GM12878 (cell line): ENCODE measurements around the gene SDC1. TPM values are rescaled to one million over a fixed set of nuclear protein-coding genes. Genes with fewer than 3 reads are reported as not detected.

Experiments used
- ATAC-seq: fragments of 200-7000 bp; cut with Tn5 transposase; 3 replicates; pipeline ENCODE4 v1.9.1; 2020; ENCODE audit warnings: mild to moderate bottlenecking, moderate library complexity
- BruUV-seq: library from RNA; stranded (reverse); fragments of 400-500 nt; replicated peaks from 2 replicates; lab custom pipeline; 2021; lab: Mats Ljungman, UMichigan
- CTCF ChIA-PET: fragments of 300-600 bp; sonication (Branson Sonifier 250); formaldehyde crosslinking; extraction: SDS; loops from one replicate; lab custom pipeline; 2021; ENCODE audit warnings: inconsistent platforms; lab: Yijun Ruan, JAX
- POLR2A ChIA-PET: fragments of 350-600 bp; formaldehyde crosslinking; extraction: SDS; loops from one replicate; lab custom pipeline; 2021; ENCODE audit warnings: inconsistent platforms; lab: Charles Lee
- RAD21 ChIA-PET: fragments of 300-600 bp; sonication (Branson Sonifier 250); formaldehyde crosslinking; loops from one replicate; lab custom pipeline; 2023; ENCODE audit warnings: antibody characterized with exemption; ENCODE audit not compliant: unreplicated experiment; lab: Charles Lee
- SMC1A ChIA-PET: fragments of 300-600 bp; sonication (Branson Sonifier 250); formaldehyde crosslinking; loops from one replicate; lab custom pipeline; 2023; ENCODE audit not compliant: unreplicated experiment, uncharacterized antibody; lab: Charles Lee
- DNase-seq: peaks from one replicate; pipeline ENCODE4 v3.0.0-alpha.2; 2011; ENCODE audit warnings: low read depth, low spot score
- FAIRE-seq: peaks from 3 replicates; lab custom pipeline; 2011; peaks lifted over from hg19 to GRCh38; lab: Jason Lieb, UNC
- H2AFZ ChIP-seq: 2 replicates; pipeline ENCODE4 v1.6.0; 2011; ENCODE audit warnings: low read depth, low read length, control low read depth; ENCODE audit not compliant: control insufficient read depth
- H3K27ac ChIP-seq: 2 replicates; pipeline ENCODE4 v1.5.1; 2011; ENCODE audit warnings: control low read depth; ENCODE audit not compliant: control insufficient read depth, insufficient read depth
- H3K27me3 ChIP-seq, 2 experiments: replicated peaks in 1 of 2; 2 replicates each; pipeline versions ENCODE4 v1.6.0 to v1.6.1; 2011; ENCODE audit warnings: low read length in 1 of 2; ENCODE audit not compliant: control insufficient read depth in 2 of 2, insufficient read depth in 2 of 2
- H3K36me3 ChIP-seq, 2 experiments: 2 replicates each; pipeline ENCODE4 v1.5.1; 2011; ENCODE audit warnings: low read length in 1 of 2; ENCODE audit not compliant: control insufficient read depth in 2 of 2, insufficient read depth in 2 of 2
- H3K4me1 ChIP-seq: 2 replicates; pipeline ENCODE4 v1.6.1; 2011; ENCODE audit warnings: mild to moderate bottlenecking, low read length, moderate library complexity, mixed read lengths; ENCODE audit not compliant: control insufficient read depth, insufficient read depth
- H3K4me2 ChIP-seq: 2 replicates; pipeline ENCODE4 v1.6.0; 2011; ENCODE audit warnings: control low read depth; ENCODE audit not compliant: control insufficient read depth, insufficient read depth
- H3K4me3 ChIP-seq: fragments of 200-600 bp; sonication (generic); 2 replicates; pipeline ENCODE4 v1.5.1; 2016
- H3K79me2 ChIP-seq: 2 replicates; pipeline ENCODE4 v1.6.0; 2011; ENCODE audit warnings: low read length; ENCODE audit not compliant: control insufficient read depth, insufficient read depth
- H3K9ac ChIP-seq: 2 replicates; pipeline ENCODE4 v1.8.0; 2011; ENCODE audit warnings: low read length, control low read depth, mixed read lengths; ENCODE audit not compliant: control insufficient read depth, insufficient read depth
- H3K9me3 ChIP-seq: replicated peaks from 3 replicates; pipeline ENCODE4 v1.5.1; 2011; ENCODE audit warnings: mild to moderate bottlenecking, low read length; ENCODE audit not compliant: control insufficient read depth, insufficient read depth
- H4K20me1 ChIP-seq: 2 replicates; pipeline ENCODE4 v1.6.0; 2011; ENCODE audit not compliant: control insufficient read depth, insufficient read depth
- ATF7 ChIP-seq: fragments of 450-650 bp; IDR thresholded peaks from 2 replicates; pipeline ENCODE4 v1.6.1; 2016; ENCODE audit warnings: low read depth, mild to moderate bottlenecking
- BCL11A ChIP-seq: IDR thresholded peaks from 2 replicates; pipeline ENCODE4 v1.6.1; 2011; ENCODE audit warnings: low read depth, low read length
- CHD1 ChIP-seq: IDR thresholded peaks from 2 replicates; pipeline ENCODE4 v1.6.1; 2012; ENCODE audit warnings: low read depth, low read length, improper control_type of control experiment
- MXI1 ChIP-seq: fragments of 150-350 bp; IDR thresholded peaks from 2 replicates; pipeline ENCODE4 v1.6.1; 2011; ENCODE audit warnings: low read depth, mild to moderate bottlenecking, inconsistent platforms, low read length, improper control_type of control experiment
- PML ChIP-seq: IDR thresholded peaks from 2 replicates; pipeline ENCODE4 v1.6.1; 2012; ENCODE audit warnings: low read length, inconsistent platforms
- RB1 ChIP-seq: fragments of 450-650 bp; formaldehyde crosslinking; IDR thresholded peaks from 2 replicates; pipeline ENCODE4 v1.6.1; 2017; ENCODE audit warnings: mild to moderate bottlenecking, borderline replicate concordance
- RBBP5 ChIP-seq: fragments of 200-600 bp; sonication (generic); conservative IDR thresholded peaks from 2 replicates; pipeline ENCODE4 v1.6.1; 2016
- RELB ChIP-seq: fragments of 450-650 bp; IDR thresholded peaks from 2 replicates; pipeline ENCODE4 v1.6.1; 2017; ENCODE audit warnings: low read depth, mild to moderate bottlenecking, moderate library complexity
- RUNX3 ChIP-seq: IDR thresholded peaks from 2 replicates; pipeline ENCODE4 v1.6.1; 2012; ENCODE audit warnings: low read length, inconsistent platforms
- SRF ChIP-seq, 2 experiments: IDR thresholded peaks; 2 replicates each; pipeline ENCODE4 v1.6.1; 2011; ENCODE audit warnings: low read depth in 2 of 2, low read length in 2 of 2, mild to moderate bottlenecking in 1 of 2, moderate library complexity in 1 of 2
- ZBED1 ChIP-seq: IDR thresholded peaks from 2 replicates; pipeline ENCODE4 v1.6.1; 2016; ENCODE audit warnings: borderline replicate concordance
- ZNF24 ChIP-seq: fragments of 450-650 bp; IDR thresholded peaks from 2 replicates; pipeline ENCODE4 v1.6.1; 2017; ENCODE audit warnings: antibody characterized with exemption, mild to moderate bottlenecking
- WGBS: methylation state at CpG from one replicate; pipeline ENCODE4 v1.1.6; 2016; ENCODE audit warnings: low lambda C conversion rate; ENCODE audit not compliant: insufficient replicate concordance, insufficient coverage; ENCODE audit errors: missing lambda C conversion rate; 5-methylcytosine and 5-hydroxymethylcytosine counted together
- in situ Hi-C: fragments of 300-500 bp; cut with MboI; formaldehyde crosslinking; loops from 9 replicates; pipeline ENCODE4 v1.14.3; 2018; ENCODE audit warnings: mixed read lengths
- intact Hi-C: fragments of 100-400 bp; cut with micrococcal nuclease; formaldehyde crosslinking; loops from one replicate; pipeline ENCODE4 v1.14.2; 2022; ENCODE audit not compliant: unreplicated experiment
- polyA plus RNA-seq, 11 experiments: library from polyadenylated mRNA; depleted of rRNA in 4 of 11; unstranded in 6 of 11; stranded (reverse) in 5 of 11; fragments of >200 nt; fragmentation: Nextera tagmentation in 4 of 11; fragmentation: Illumina TruSeq in 1 of 11; extraction: Ambion mirVana in 4 of 11; extraction: Trizol in 1 of 11; gene quantifications; 1 replicate in 1 of 11; 2 replicates in 10 of 11; pipeline versions ENCODE4 v1.2.1 to v1.2.3, GENCODE V29; 2011 to 2016; ENCODE audit warnings: inconsistent platforms in 2 of 11, missing spikeins in 2 of 11, low read depth in 1 of 11
- total RNA-seq, 4 experiments: library from RNA; depleted of rRNA in 3 of 4; stranded (reverse); fragments of >200 nt in 3 of 4; fragmentation: Illumina TruSeq in 1 of 4; extraction: Trizol in 1 of 4; gene quantifications; 2 replicates each; pipeline versions ENCODE4 v1.2.1 to v1.2.3, GENCODE V29; 2013 to 2021
- TF ChIP-seq, protein P1 (sequence below): fragments of 450-650 bp; IDR thresholded peaks from 2 replicates; pipeline ENCODE4 v1.6.1; 2016; ENCODE audit warnings: mild to moderate bottlenecking

The SDC1 gene
- total and polyA plus RNA-seq, 10 of the 15 experiments (the other 5 are each of a cell fraction or from before 2014, with no cell fraction given) = 0.85 to 36.8 (median 23.7) TPM

DNA sequence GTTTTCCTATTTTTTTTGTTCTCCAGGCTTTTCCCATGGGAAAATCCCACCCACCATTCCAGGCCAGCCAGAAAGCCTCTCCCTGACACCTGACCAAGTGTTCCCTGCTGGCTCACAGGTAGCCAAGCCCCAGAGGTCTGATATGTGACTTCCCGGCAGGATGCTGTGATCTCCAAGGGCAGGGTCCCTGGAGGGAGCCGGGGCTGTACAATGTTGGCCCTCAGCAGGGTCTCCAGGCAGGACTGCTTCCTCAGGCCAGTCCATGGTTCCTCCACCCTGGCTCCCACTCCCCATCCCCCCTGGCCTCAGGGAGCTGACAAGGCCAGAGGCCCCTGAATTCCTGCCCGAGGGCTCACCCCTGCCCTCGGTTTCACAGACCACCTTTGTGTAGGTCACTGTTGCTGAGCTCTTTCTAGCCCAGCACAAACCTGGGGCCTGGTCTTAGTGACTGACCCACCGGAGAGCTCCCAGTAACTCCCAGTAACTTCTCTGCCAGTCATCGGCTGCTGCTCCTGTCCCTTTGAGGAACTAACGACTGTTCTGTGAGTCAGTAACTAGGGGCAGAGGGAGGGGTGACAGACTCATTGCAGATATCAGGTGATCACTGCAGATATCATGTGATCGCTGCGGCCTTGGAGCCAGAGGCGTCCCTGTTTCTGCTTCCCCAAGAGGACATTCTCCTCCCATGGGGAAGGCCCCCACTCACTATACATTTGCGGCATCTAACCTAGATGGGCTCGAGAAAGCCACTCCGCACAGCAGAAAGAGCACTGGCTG is 38.7 kb downstream of the SDC1 start (continued):
- TF ChIP-seq RELB = peak; percentile 50
- no peak for TF ChIP-seq ZNF24
- 0 out of 2 replicates have a peak, but pooled peaks have one; percentile 14 for TF ChIP-seq RUNX3
- no peak for TF ChIP-seq RB1
- no peak for TF ChIP-seq ZBED1

- Histone ChIP-seq H3K27me3 (no peaks in the 10 kb centered on the region), H3K4me2 (no peak overlapping the region)
- no peak for DNase-seq
- BruUV-seq = no TSS peak
- SMC1A ChIA-PET = interaction anchor here (1.1 to 1.3 kb wide), 2 partner anchors 40 to 53 kb away, joined by 3 to 5 read pairs; no protein-coding TSS in a partner anchor
- no peak for TF ChIP-seq ATF7
- TF ChIP-seq RBBP5 = no peak
- no peak for TF ChIP-seq CHD1
- TF ChIP-seq PML = no peak
- no peak for TF ChIP-seq SRF (IDR thresholded peaks at IDR 0.05; ENCODE audit: low read depth in 2 of 2, low read length in 2 of 2)
- TF ChIP-seq MXI1 = no peak
- no peak for TF ChIP-seq BCL11A
- TF ChIP-seq, protein P1, sequence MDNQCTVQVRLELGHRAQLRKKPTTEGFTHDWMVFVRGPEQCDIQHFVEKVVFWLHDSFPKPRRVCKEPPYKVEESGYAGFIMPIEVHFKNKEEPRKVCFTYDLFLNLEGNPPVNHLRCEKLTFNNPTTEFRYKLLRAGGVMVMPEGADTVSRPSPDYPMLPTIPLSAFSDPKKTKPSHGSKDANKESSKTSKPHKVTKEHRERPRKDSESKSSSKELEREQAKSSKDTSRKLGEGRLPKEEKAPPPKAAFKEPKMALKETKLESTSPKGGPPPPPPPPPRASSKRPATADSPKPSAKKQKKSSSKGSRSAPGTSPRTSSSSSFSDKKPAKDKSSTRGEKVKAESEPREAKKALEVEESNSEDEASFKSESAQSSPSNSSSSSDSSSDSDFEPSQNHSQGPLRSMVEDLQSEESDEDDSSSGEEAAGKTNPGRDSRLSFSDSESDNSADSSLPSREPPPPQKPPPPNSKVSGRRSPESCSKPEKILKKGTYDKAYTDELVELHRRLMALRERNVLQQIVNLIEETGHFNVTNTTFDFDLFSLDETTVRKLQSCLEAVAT = no peak
- TF ChIP-seq, all 136 proteins: peak for 0
- H2AFZ ChIP-seq = no peak overlapping the region
- ChIA-PET CTCF (interaction anchor here (2.1 to 3.0 kb wide), 2 partner anchors 40 to 49 kb away, joined by 10 to 11 read pairs; partner anchors contain the start of gene SDC1), RAD21 (interaction anchor here (1.3 to 3.5 kb wide), 3 partner anchors 34 to 38 kb away, joined by 3 to 43 read pairs (median 4); partner anchors contain the start of gene SDC1), POLR2A (no interaction called here)
- H3K9me3 ChIP-seq = no peaks in the 10 kb centered on the region
- FAIRE-seq (no peak), ATAC-seq (no peak)
- no peaks in the 10 kb centered on the region for H4K20me1 ChIP-seq
- 56% methylated on average over 17 of the region's 18 CpGs for WGBS
- H3K9ac ChIP-seq = no peak overlapping the region
- no peaks in the 10 kb centered on the region for H3K36me3 ChIP-seq
- H3K27ac ChIP-seq = no peak overlapping the region
- no peak overlapping the region for H3K4me3 ChIP-seq
- no peaks in the 10 kb centered on the region for H3K79me2 ChIP-seq
- in situ Hi-C loops (no loop called here), intact Hi-C loops (no loop called here)
- peaks cover 14% of the 10 kb centered on the region for H3K4me1 ChIP-seq
Observed at GRCh38 chr2:20185176-20186022, 39.5 kb downstream of the SDC1 start.
